ENCODE results near the gene PRODH2.
"Not testable (repeated sequence)": the region's sequence is repeated elsewhere in the genome, so short reads cannot be mapped to it uniquely, and the experiment has no call there.

Gene PRODH2

GRCh38 chr19:35780717-35781116, 31.9 kb downstream of the PRODH2 start:
- no peak for DNase-seq

- no peak for DNase-seq
Measured at GRCh38 chr19:35780058-35780457, 32.6 kb downstream of the PRODH2 start.

- DNase-seq, result no peak
Measured at GRCh38 chr19:35779033-35779432, 33.6 kb downstream of the PRODH2 start.

- DNase-seq, result no peak
Measured at GRCh38 chr19:35777961-35778360, 34.7 kb downstream of the PRODH2 start.

GRCh38 chr19:35777086-35777841, 35.4 kb downstream of the PRODH2 start:
- DNase-seq, result no peak

- no peak for DNase-seq
Measured at GRCh38 chr19:35776102-35776788, 36.4 kb downstream of the PRODH2 start.

- DNase-seq, result peak; percentile 99
Measured at GRCh38 chr19:35775298-35776101, 37.1 kb downstream of the PRODH2 start, which contains the start of gene ARHGAP33. Gene ARHGAP33 (plus strand): TSS chr19:35775564. CDS start chr19:35775659, 95 bp downstream.

GRCh38 chr19:35775046-35775297, 37.7 kb downstream of the PRODH2 start:
- no peak for DNase-seq

- no peak for DNase-seq
Measured at GRCh38 chr19:35774274-35775045, 38.2 kb downstream of the PRODH2 start.

GRCh38 chr19:35773020-35773806, 39.4 kb downstream of the PRODH2 start:
- DNase-seq, result no peak

GRCh38 chr19:35772362-35772761, 40.3 kb downstream of the PRODH2 start:
- not testable (repeated sequence) for DNase-seq

- no peak for DNase-seq
Measured at GRCh38 chr19:35768082-35768421, 44.6 kb downstream of the PRODH2 start.

- DNase-seq, result no peak
Measured at GRCh38 chr19:35767288-35768081, 45.2 kb downstream of the PRODH2 start.

- DNase-seq, result no peak
Measured at GRCh38 chr19:35766571-35767104, 46.0 kb downstream of the PRODH2 start.

GRCh38 chr19:35764432-35765315, 48.0 kb downstream of the PRODH2 start:
- no peak for DNase-seq

- no peak for DNase-seq
Measured at GRCh38 chr19:35760711-35761349, 51.8 kb downstream of the PRODH2 start.

GRCh38 chr19:35759697-35760096, 52.9 kb downstream of the PRODH2 start:
- DNase-seq, result no peak

GRCh38 chr19:35757749-35758608, 54.7 kb downstream of the PRODH2 start, which contains the start of gene PROSER3:
Gene PROSER3 (plus strand): TSS chr19:35758176. CDS start chr19:35758216, 40 bp downstream.
- peak; percentile 100 for DNase-seq

Measured in activated CD4-positive, alpha-beta T cell treated with anti-CD3 and anti-CD28 coated beads, Interleukin-2, Interleukin-6, amounts not matched to agents 100 ng/mL and 50 ng/mL, durations not matched to agents 16 hours and 8 hours (primary cell).